Activated CD8-positive, alpha-beta memory T cell treated with anti-CD3 and anti-CD28 coated beads for 24 hours (primary cell): Measurements from ENCODE around the gene TM9SF4.

Experiments
- DNase-seq: peaks from one replicate; pipeline ENCODE4 v3.0.0-alpha.2; 2020

Gene TM9SF4

GRCh38 chr20:32208499-32209154, 99.1 kb downstream of the TM9SF4 start:
- DNase-seq: no peak

- no peak for DNase-seq
Measured at GRCh38 chr20:32209850-32210605, 100.5 kb downstream of the TM9SF4 start.

DNA sequence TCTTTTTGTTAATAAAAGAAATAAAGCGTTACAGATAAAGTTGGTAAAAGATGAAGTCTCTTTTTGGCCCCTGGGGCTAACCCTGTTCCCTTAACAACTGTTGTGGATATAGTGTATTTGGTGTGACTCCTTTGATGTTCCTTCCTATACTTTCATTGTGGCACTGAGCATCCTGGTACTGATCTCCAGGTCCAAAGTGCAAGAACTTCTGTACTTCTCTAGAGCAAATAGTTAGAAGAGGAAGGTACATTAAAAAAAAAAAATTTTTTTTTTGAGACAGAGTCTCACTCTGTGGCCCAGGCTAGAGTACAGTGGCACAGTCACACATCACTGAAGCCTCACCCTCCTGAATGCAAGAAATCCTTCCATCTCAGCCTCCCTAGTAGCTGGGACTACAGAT, 104.4 kb downstream of the TM9SF4 start:
- no peak for DNase-seq

GRCh38 chr20:32215147-32215546, 105.6 kb downstream of the TM9SF4 start:
- no peak for DNase-seq

DNA sequence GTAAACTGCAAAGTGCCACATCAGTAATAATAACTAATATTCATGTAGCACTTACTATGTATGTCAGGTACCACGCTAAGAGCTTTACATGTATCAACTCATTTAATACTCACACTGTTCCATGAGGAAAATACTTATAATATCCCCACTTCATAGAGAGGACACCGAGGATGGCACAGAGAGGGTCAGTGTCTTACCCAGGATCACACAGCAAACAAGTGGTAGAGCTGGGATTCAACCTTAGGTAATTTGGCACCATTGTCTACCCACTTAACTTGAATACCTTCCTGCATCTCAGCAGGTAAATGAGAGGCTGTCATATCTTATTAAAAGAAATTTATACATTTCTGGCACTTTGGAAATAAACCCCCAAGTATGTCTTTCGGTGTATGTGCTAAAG, 106.2 kb downstream of the TM9SF4 start:
- no peak for DNase-seq

DNA sequence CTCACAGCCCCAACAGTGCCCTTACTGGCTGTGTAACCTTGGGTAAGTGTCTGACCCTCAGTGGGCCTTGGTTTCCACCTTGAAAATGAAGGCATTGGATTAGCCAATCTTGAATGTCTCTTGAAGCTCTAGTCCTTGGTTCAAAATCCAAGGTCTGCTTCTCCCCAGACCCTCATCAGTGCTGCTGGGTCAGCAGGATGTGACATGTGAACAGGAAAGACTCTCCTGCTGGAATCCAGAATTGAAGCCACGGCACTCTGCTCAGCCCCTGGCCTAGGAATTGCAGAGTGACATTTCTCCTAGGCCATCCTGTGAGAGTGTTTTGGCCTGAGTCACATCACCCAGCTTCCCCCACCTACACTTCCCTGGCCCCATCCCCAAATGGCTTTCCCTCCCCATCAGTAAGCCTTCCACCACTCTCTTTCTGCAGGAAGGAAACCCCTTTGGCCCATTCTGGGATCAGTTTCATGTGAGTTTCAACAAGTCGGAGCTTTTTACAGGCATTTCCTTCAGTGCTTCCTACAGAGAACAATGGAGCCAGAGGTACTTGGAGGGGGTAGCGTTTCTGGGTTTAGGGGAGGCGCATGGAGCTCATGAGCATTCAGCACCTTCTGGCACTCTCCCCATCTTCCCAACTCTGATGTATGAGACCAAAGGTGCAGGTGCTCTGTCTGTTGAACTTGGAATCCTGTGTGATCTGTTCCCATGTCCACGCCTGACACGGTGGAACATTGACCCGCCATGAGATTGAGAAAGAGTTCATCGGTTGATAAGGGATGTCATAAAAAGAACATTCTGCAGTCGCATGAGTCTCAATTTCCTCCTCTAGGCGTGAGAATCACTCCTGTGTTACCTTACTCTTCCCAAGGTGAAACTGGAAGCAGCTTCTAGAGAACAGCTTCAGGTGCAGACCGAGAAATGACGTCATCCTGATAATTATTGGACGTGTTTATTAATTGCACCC, 106.9 kb downstream of the TM9SF4 start:
- no peak for DNase-seq
